K562 (cell line): ENCODE results near the gene POLR3G. TPM values are rescaled to one million over a fixed set of nuclear protein-coding genes. Genes with fewer than 3 reads are reported as not detected.

Source experiments
- ATAC-seq: fragments of 200-7000 bp; cut with Tn5 transposase; 3 replicates; pipeline ENCODE4 v1.9.1; 2020; ENCODE audit warnings: moderate library complexity
- Bru-seq: library from RNA; stranded (reverse); fragments of 400-500 nt; gene quantifications from one replicate; lab custom pipeline; 2021; lab: Mats Ljungman, UMichigan
- BruChase-seq, 2 experiments: library from RNA; stranded (reverse); fragments of 400-500 nt; gene quantifications; one replicate each; lab custom pipeline; 2021; lab: Mats Ljungman, UMichigan
- BruUV-seq: library from RNA; stranded (reverse); fragments of 400-500 nt; replicated peaks from 2 replicates; lab custom pipeline; 2021; lab: Mats Ljungman, UMichigan
- CTCF ChIA-PET: fragments of 300-600 bp; formaldehyde crosslinking; extraction: SDS; loops from one replicate; lab custom pipeline; 2021; ENCODE audit warnings: low intra/inter-chr PET ratio; lab: Yijun Ruan, JAX
- POLR2A ChIA-PET: fragments of 300-600, 350-650 bp; sonication (Branson Sonifier 250); formaldehyde crosslinking; extraction: SDS; loops from one replicate; lab custom pipeline; 2021; ENCODE audit warnings: antibody characterized with exemption, inconsistent platforms; lab: Yijun Ruan, JAX
- DNase-seq, 4 experiments: peaks; one replicate each; pipeline versions ENCODE4 v3.0.0 to v3.0.0-alpha.2; 2011 to 2018; ENCODE audit warnings: low spot score in 3 of 4, mixed read lengths in 3 of 4; ENCODE audit errors: extremely low read depth in 1 of 4
- FAIRE-seq: peaks from 2 replicates; lab custom pipeline; 2011; peaks lifted over from hg19 to GRCh38; lab: Jason Lieb, UNC
- H2AFZ ChIP-seq: 2 replicates; pipeline ENCODE4 v1.6.0; 2011; ENCODE audit warnings: low read depth, low read length, control low read depth, inconsistent platforms
- H3K27ac ChIP-seq: fragments of 200-600 bp; 3 replicates; pipeline ENCODE4 v1.8.0; 2011; ENCODE audit warnings: low read depth, mild to moderate bottlenecking, control low read depth, inconsistent platforms, low read length, moderate library complexity, mixed read lengths; ENCODE audit errors: extremely low read depth
- H3K27me3 ChIP-seq, 2 experiments: fragments of 300-600 bp in 1 of 2; 2 replicates in 1 of 2; 3 replicates in 1 of 2; pipeline versions ENCODE4 v1.6.0 to v1.8.0; 2011; ENCODE audit warnings: inconsistent platforms in 2 of 2, low read length in 2 of 2, mild to moderate bottlenecking in 1 of 2, mixed read lengths in 1 of 2, moderate library complexity in 1 of 2; ENCODE audit not compliant: control insufficient read depth in 2 of 2, insufficient read depth in 2 of 2
- H3K36me3 ChIP-seq: fragments of 300-600 bp; 3 replicates; pipeline ENCODE4 v1.8.0; 2011; ENCODE audit warnings: mild to moderate bottlenecking, low read length, inconsistent platforms; ENCODE audit not compliant: control insufficient read depth, insufficient read depth
- H3K4me1 ChIP-seq, 2 experiments: fragments of 200-600 bp in 1 of 2; replicated peaks in 1 of 2; 2 replicates in 1 of 2; 3 replicates in 1 of 2; pipeline versions ENCODE4 v1.5.1 to v1.8.0; 2011; ENCODE audit warnings: inconsistent platforms in 2 of 2, low read length in 2 of 2, mild to moderate bottlenecking in 1 of 2, mixed read lengths in 1 of 2, moderate library complexity in 1 of 2; ENCODE audit not compliant: control insufficient read depth in 2 of 2, insufficient read depth in 2 of 2
- H3K4me2 ChIP-seq: 2 replicates; pipeline ENCODE4 v1.6.1; 2011; ENCODE audit warnings: low read length, control low read depth, inconsistent platforms, mixed read lengths; ENCODE audit not compliant: insufficient read depth
- H3K4me3 ChIP-seq: fragments of 200-600 bp; sonication (generic), shearing (Covaris generic); 2 replicates; pipeline ENCODE4 v1.5.1; 2016; ENCODE audit warnings: control low read depth, inconsistent platforms
- H3K79me2 ChIP-seq: fragments of 200-600 bp; 3 replicates; pipeline ENCODE4 v1.8.0; 2011; ENCODE audit warnings: low read length, inconsistent platforms; ENCODE audit not compliant: control insufficient read depth, insufficient read depth
- H3K9ac ChIP-seq, 2 experiments: 2 replicates each; pipeline versions ENCODE4 v1.6.0 to v1.6.1; 2011; ENCODE audit warnings: low read depth in 2 of 2, low read length in 2 of 2, control low read depth in 1 of 2, inconsistent platforms in 1 of 2, mild to moderate bottlenecking in 1 of 2, mixed read lengths in 1 of 2; ENCODE audit not compliant: insufficient read depth in 1 of 2
- H3K9me1 ChIP-seq: one replicate; pipeline ENCODE4 v1.6.0; 2011; ENCODE audit warnings: inconsistent platforms, mild to moderate bottlenecking, low read length, moderate library complexity; ENCODE audit not compliant: control insufficient read depth, insufficient read depth
- H3K9me3 ChIP-seq: replicated peaks from 2 replicates; pipeline ENCODE4 v1.5.1; 2011; ENCODE audit warnings: low read depth, low read length, inconsistent platforms; ENCODE audit not compliant: control insufficient read depth, insufficient read depth
- H4K20me1 ChIP-seq: replicated peaks from 2 replicates; pipeline ENCODE4 v1.6.1; 2011; ENCODE audit warnings: low read length, inconsistent platforms, mixed read lengths; ENCODE audit not compliant: control insufficient read depth, insufficient read depth
- ARID4B ChIP-seq: sonication (generic); formaldehyde crosslinking; IDR thresholded peaks from 2 replicates; pipeline ENCODE4 v1.8.0; 2022; ENCODE audit warnings: mild to moderate bottlenecking, missing genetic modification reagents
- ATF3 ChIP-seq, 2 experiments: fragments of 450-650 bp in 1 of 2; sonication (generic) in 1 of 2; formaldehyde crosslinking in 1 of 2; IDR thresholded peaks in 1 of 2; conservative IDR thresholded peaks in 1 of 2; 2 replicates each; pipeline versions ENCODE4 v1.6.1 to v1.8.1; 2016 to 2023; ENCODE audit warnings: mild to moderate bottlenecking in 2 of 2, moderate library complexity in 2 of 2, inconsistent platforms in 1 of 2, missing genetic modification reagents in 1 of 2
- FUS ChIP-seq: fragments of 200-400 bp; formaldehyde crosslinking; optimal IDR thresholded peaks from 2 replicates; pipeline ENCODE3; 2017; ENCODE audit warnings: low read depth, low read length
- GATAD2A ChIP-seq: fragments of 450-650 bp; IDR thresholded peaks from 2 replicates; pipeline ENCODE4 v1.6.1; 2017
- PHF20 ChIP-seq: fragments of 450-650 bp; IDR thresholded peaks from 2 replicates; pipeline ENCODE4 v1.6.1; 2018; ENCODE audit not compliant: partially characterized antibody
- RCOR1 ChIP-seq, 2 experiments: IDR thresholded peaks; 2 replicates each; pipeline ENCODE4 v1.6.1; 2012; ENCODE audit warnings: low read depth in 2 of 2, low read length in 2 of 2, borderline replicate concordance in 1 of 2, improper control_type of control experiment in 1 of 2
- ZNF830 ChIP-seq: fragments of 250-450 bp; sonication (Bioruptor Pico); IDR thresholded peaks from 2 replicates; pipeline ENCODE4 v1.5.0; 2021; ENCODE audit warnings: mild to moderate bottlenecking
- whole genome bisulfite sequencing: fragments of 100-300 bp; shearing (Covaris generic); methylation state at CpG from one replicate; pipeline ENCODE4 v1.1.6; 2016; ENCODE audit warnings: low coverage, mixed read lengths; ENCODE audit not compliant: insufficient coverage; ENCODE audit errors: missing lambda C conversion rate; 5-methylcytosine and 5-hydroxymethylcytosine counted together
- in situ Hi-C: fragments of 300-500 bp; cut with MboI; formaldehyde crosslinking; loops from 4 replicates; pipeline ENCODE4 v1.15.0; 2018; ENCODE audit warnings: inconsistent platforms, mixed read lengths
- intact Hi-C: fragments of 100-400 bp; cut with micrococcal nuclease; formaldehyde crosslinking; loops from 2 replicates; pipeline ENCODE4 v1.14.2; 2022
- long read RNA-seq, 3 experiments: library from polyadenylated mRNA in 2 of 3; library from RNA in 1 of 3; unstranded in 2 of 3; stranded (forward) in 1 of 3; transcript quantifications; one replicate each; pipeline ENCODE4 v2.0.0, GENCODE V29; 2019 to 2022
- polyA minus RNA-seq, 3 experiments: library from RNA; depleted of rRNA, polyadenylated mRNA; stranded (reverse); fragments of >200 nt; gene quantifications; 2 replicates each; pipeline ENCODE4 v1.2.3, GENCODE V29; 2011
- polyA plus RNA-seq, 8 experiments: library from polyadenylated mRNA; depleted of rRNA in 4 of 8; stranded (reverse) in 5 of 8; unstranded in 3 of 8; fragments of >200 nt; fragmentation: Nextera tagmentation in 2 of 8; fragmentation: Illumina TruSeq in 1 of 8; extraction: Ambion mirVana in 2 of 8; extraction: Trizol in 1 of 8; gene quantifications; 2 replicates each; pipeline versions ENCODE4 v1.2.1 to v1.2.3, GENCODE V29; 2011 to 2014; ENCODE audit warnings: inconsistent platforms in 1 of 8, missing spikeins in 1 of 8
- total RNA-seq, 7 experiments: library from RNA; depleted of rRNA in 6 of 7; stranded (reverse); fragments of >200 nt in 6 of 7; fragmentation: Illumina TruSeq in 2 of 7; extraction: Trizol in 2 of 7; gene quantifications; 2 replicates each; pipeline versions ENCODE4 v1.2.1 to v1.2.3, GENCODE V29; 2011 to 2021; ENCODE audit warnings: low replicate concordance in 1 of 7

The POLR3G gene
- 8.8 and 27.0 TPM in 2 replicates for total RNA-seq (2011; cell fraction: chromatin; rRNA removed; ENCODE audit: low replicate concordance)
- 3.8 and 4.7 TPM in 2 replicates for total RNA-seq (2011; cell fraction: nucleolus; rRNA removed)
- total RNA-seq (2011; cell fraction: nucleoplasm; rRNA removed), result 7.6 and 19.2 TPM in 2 replicates
- total RNA-seq (2014; rRNA removed) (37.2 and 39.6 TPM in 2 replicates), total RNA-seq (2014; rRNA removed; fragmentation: Illumina TruSeq; extraction: Trizol) (59.0 and 63.8 TPM in 2 replicates), total RNA-seq (2015; rRNA removed; fragmentation: Illumina TruSeq; extraction: Trizol) (37.2 and 44.5 TPM in 2 replicates), total RNA-seq (2021) (39.0 and 47.4 TPM in 2 replicates), polyA plus RNA-seq (2011; rRNA removed) (33.6 and 54.9 TPM in 2 replicates), polyA plus RNA-seq (2014; fragmentation: Illumina TruSeq; extraction: Trizol) (69.1 and 78.9 TPM in 2 replicates), polyA plus RNA-seq (2014; fragmentation: Nextera tagmentation; extraction: Ambion mirVana) (100 to 1,000 TPM in 1 of 2 experiments, 10 to 100 TPM in 1; 95.1 to 111 TPM), polyA plus RNA-seq (2014; rRNA removed) (58.0 and 84.6 TPM in 2 replicates), polyA minus RNA-seq (2011; rRNA and poly(A)+ RNA removed) (30.9 and 34.2 TPM in 2 replicates), Bru-seq, nascent RNA (percentile 87 among the genes with signal in this experiment), BruChase-seq, experiment 1, labeled RNA remaining after a 2-hour chase (percentile 76 among the genes with signal in this experiment), BruChase-seq, experiment 2, labeled RNA remaining after a 6-hour chase (percentile 77 among the genes with signal in this experiment)
- polyA plus RNA-seq (2011; cell fraction: cytosol; rRNA removed), result 57.9 and 76.8 TPM in 2 replicates
- polyA plus RNA-seq (2011; cell fraction: nucleus; rRNA removed), result 10.7 and 12.5 TPM in 2 replicates
- 6.6 and 31.1 TPM in 2 replicates for polyA plus RNA-seq (2012)
- 17.3 and 21.6 TPM in 2 replicates for polyA minus RNA-seq (2011; cell fraction: cytosol; rRNA and poly(A)+ RNA removed)
- polyA minus RNA-seq (2011; cell fraction: nucleus; rRNA and poly(A)+ RNA removed), result 5.5 and 9.3 TPM in 2 replicates
- long read RNA-seq, experiment 1, transcript POLR3G-204 (8 exons, 3,251 nt), result minor isoform, 17 of 134 reads
- long read RNA-seq, experiment 1, transcript POLR3G-201 (8 exons, 3,285 nt), result major isoform, 28 of 134 reads
- long read RNA-seq, experiment 1, transcript POLR3G-207 (4 exons, 682 nt), result minor isoform, 19 of 134 reads
- long read RNA-seq, experiment 1, partial matches to known transcripts, result 33 of 134 reads
- long read RNA-seq, experiment 1, other reads (novel, unspliced or antisense), result 37 of 134 reads
- long read RNA-seq, experiment 2, transcript POLR3G-207 (4 exons, 682 nt), result major isoform, 5 of 32 reads
- long read RNA-seq, experiment 2, partial matches to known transcripts, result 0 of 32 reads
- long read RNA-seq, experiment 2, other reads (novel, unspliced or antisense), result 27 of 32 reads
- long read RNA-seq, experiment 3, transcript POLR3G-201 (8 exons, 3,285 nt), result major isoform, 7 of 38 reads
- long read RNA-seq, experiment 3, transcript POLR3G-207 (4 exons, 682 nt), result minor isoform, 5 of 38 reads
- long read RNA-seq, experiment 3, partial matches to known transcripts, result 12 of 38 reads
- long read RNA-seq, experiment 3, other reads (novel, unspliced or antisense), result 12 of 38 reads

- Histone ChIP-seq H3K9me1 (no peaks in the 10 kb centered on the region), H2AFZ (peak within 1 kb of the TSS; percentile 95), H3K27me3 (no peaks in the 10 kb centered on the region), H3K4me1 (peaks cover 16 to 25% of the 10 kb centered on the region in 2 experiments; a peak in 4 of 5 replicates), H3K27ac (peak within 1 kb of the TSS; percentile 92), H3K4me2 (peak within 1 kb of the TSS; percentile 96), H3K9ac (peak within 1 kb of the TSS; percentile 86 to 98), H3K36me3 (peaks cover 26% of the 10 kb centered on the region), H3K9me3 (no peaks in the 10 kb centered on the region), H3K79me2 (peaks cover 81% of the 10 kb centered on the region), H3K4me3 (peak within 1 kb of the TSS; percentile 65), H4K20me1 (no peaks in the 10 kb centered on the region)
- BruUV-seq, result no TSS peak
- intact Hi-C loops, result loop anchor here (1.0 to 10.0 kb wide), 3 partner anchors 55 to 130 kb away; partner anchors contain the start of gene LYSMD3
- ATAC-seq (peak; percentile 86), FAIRE-seq (peak; percentile 83), DNase-seq (peak; percentile 92 to 96 (median 94))
- in situ Hi-C loops, result loop anchor here (5.0 kb wide), 1 partner anchor 48 kb away; no protein-coding TSS in a partner anchor
- POLR2A ChIA-PET, result interaction anchor here (0.6 to 1.7 kb wide), 7 partner anchors 9 to 86 kb away, joined by 3 to 10 read pairs (median 4); no protein-coding TSS in a partner anchor
- WGBS, result under 1% methylated on average over 64 of the region's 73 CpGs
- CTCF ChIA-PET, result no interaction called here
- peak; percentile 71 for TF ChIP-seq PHF20
- TF ChIP-seq ARID4B (CRISPR knock-in tag), result peak; percentile 93
- TF ChIP-seq FUS, result no peak
- peak in 1 of 2 experiments; percentile 19; a peak in 1 of 4 replicates for TF ChIP-seq RCOR1 (IDR thresholded peaks at IDR 0.05; ENCODE audit: borderline replicate concordance in 1 of 2, low read depth in 2 of 2, low read length in 2 of 2)
- TF ChIP-seq GATAD2A, result no peak
- TF ChIP-seq ZNF830, result no peak
- no peak for TF ChIP-seq ATF3 (IDR thresholded peaks at IDR 0.05)
- no peak for TF ChIP-seq ATF3 (CRISPR knock-in tag; conservative IDR thresholded peaks at IDR 0.05)
Observed at GRCh38 chr5:90474235-90475107, at the start of gene POLR3G, which contains the start of gene MBLAC2. TSS of gene POLR3G (plus strand) at chr5:90474864. CDS start at chr5:90485568, 10,704 bp downstream. TSS of gene MBLAC2 (minus strand) at chr5:90474771. CDS start at chr5:90474292, 479 bp downstream.
